HuH-7 (cell line): ENCODE results near the gene CAV1.
"Not testable (repeated sequence)": the region's sequence is repeated elsewhere in the genome, so short reads cannot be mapped to it uniquely, and the experiment has no call there.

Experiments
- DNase-seq: peaks from one replicate; pipeline ENCODE4 v3.0.0; 2011; ENCODE audit warnings: low spot score

Gene CAV1, protein sequence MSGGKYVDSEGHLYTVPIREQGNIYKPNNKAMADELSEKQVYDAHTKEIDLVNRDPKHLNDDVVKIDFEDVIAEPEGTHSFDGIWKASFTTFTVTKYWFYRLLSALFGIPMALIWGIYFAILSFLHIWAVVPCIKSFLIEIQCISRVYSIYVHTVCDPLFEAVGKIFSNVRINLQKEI

DNA sequence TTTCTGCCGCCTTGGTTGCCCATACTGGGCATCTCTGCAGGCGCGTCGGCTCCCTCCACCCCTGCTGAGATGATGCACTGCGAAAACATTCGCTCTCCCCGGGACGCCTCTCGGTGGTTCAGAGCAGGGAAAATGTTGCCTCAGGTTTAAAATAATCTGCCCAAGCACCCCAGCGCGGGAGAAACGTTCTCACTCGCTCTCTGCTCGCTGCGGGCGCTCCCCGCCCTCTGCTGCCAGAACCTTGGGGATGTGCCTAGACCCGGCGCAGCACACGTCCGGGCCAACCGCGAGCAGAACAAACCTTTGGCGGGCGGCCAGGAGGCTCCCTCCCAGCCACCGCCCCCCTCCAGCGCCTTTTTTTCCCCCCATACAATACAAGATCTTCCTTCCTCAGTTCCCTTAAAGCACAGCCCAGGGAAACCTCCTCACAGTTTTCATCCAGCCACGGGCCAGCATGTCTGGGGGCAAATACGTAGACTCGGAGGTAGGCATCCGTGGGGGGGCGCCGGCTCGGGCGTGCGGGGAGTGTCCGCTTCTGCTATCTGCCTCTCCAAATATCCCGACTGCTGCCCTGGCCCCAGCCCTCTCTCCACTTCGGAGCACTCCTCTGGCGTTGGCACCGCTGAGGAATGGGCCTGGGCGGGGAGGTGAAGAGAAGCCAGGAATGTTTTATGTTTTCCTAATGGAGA lies at the start of gene CAV1:
Gene CAV1 (plus strand): TSS at position 428 of the 689 bp plus-strand sequence. CDS start 27 bp downstream, at position 455.
- DNase-seq, result peak; percentile 66

DNA sequence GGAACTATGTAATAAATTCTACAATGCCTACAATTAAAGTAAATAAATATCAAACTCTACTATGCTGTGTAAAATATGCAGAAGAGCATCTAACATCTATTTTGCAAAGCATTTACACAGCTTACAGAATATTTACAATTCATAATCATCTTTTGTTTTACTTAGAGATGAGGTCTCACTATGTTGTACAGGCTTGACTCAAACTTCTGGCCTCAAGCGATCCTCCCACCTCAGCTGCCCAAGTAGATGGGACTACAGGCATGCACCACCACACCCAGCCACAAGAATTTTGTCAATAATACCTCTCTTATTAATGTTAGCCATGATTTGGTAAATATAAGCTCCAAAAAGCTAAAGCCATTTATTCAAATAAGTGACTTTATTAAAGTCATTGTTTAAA lies 47.2 kb upstream of the CAV1 start:
- DNase-seq, result no peak

DNA sequence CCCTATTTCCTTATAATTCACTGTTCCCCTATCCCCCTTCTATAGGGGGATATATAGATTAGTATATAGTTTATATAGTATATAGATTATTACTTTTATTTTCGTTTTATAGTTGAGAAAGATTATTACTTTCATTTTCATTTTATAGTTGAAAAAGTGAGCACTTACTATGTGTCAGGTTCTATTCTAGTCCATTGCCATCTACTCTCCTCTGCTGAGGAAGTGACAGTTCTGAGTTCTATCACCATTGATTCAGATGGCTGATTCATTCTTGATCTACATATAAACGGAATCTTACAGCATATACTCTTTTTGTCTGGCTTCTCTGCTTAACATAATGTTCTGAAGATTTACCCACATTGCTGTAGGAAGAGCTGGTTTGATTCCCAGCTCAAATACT lies 46.0 kb upstream of the CAV1 start:
- no peak for DNase-seq

DNA sequence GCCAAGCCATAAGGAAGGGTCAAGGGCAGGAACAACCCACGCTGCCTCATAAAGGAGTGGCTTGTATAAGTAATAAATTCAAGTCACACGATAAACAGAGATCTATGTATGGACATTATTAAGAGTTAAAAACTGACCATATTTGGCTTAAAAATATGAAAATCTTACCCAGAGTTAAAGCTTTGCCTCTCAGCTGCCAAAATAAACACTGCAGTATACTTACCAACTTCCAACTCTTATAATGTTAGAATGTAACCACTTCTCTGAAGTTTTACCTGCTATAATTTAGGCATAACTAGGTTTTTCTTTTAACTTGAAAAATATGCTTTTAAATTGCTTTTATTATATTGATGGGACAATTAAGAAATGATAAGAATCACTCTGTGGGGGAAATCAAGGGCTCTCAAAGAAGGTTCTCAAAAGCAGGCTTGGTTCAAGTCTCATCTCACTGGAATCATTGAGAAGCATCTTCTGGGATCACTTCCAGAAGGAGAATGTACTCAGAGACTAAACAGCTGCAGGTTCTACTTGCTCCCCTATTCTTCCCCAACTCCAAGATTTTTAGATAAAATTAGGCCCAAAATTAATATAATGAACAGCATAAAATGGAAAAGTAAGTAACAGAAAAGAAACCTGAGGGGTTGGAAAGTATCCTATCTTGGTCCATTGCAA lies 41.4 kb upstream of the CAV1 start:
- DNase-seq, result no peak

DNA sequence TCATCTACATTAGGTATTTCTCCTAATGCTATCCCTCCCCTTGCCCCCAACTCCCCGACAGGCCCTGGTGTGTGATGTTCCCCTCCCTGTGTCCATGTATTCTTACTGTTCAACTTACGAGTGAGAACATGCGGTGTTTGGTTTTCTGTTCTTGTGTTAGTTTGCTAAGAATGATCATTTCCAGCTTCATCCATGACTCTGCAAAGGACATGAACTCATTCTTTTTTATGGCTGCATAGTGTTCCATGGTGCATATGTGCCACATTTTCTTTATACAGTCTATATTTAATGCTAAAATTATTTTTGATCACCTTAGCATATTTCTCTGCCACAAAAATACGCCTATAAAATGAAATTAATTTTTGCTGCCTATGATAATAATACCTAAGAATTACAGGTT lies 40.4 kb upstream of the CAV1 start:
- not testable (repeated sequence) for DNase-seq

DNA sequence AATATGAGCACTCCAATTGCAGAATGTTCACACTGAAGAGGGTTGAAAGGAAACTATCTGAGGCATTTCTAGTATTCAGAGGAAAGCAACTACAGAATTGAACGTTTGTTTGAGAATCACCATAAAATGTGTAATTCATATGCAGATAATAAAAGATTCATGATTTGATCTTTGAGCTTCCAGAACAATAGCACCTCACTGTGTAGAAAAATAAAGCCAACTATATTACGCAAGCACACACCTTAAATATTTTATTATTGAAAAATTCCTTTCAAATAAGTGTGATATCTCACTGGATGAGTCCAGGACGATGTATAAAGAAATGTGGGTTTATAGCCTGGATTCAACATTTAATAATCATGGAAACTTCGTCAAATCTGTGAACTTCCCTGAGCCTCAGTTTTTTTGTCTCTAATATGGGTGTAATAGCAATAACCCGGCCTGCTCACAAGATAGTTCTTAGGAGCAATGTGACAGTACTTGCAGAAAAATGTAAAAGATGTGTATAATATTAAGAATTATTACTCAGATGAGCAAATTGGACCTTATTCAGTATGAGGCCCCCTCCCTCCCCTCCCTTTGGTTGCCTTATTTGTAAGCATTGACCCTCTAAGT lies 36.8 kb upstream of the CAV1 start:
- no peak for DNase-seq

DNA sequence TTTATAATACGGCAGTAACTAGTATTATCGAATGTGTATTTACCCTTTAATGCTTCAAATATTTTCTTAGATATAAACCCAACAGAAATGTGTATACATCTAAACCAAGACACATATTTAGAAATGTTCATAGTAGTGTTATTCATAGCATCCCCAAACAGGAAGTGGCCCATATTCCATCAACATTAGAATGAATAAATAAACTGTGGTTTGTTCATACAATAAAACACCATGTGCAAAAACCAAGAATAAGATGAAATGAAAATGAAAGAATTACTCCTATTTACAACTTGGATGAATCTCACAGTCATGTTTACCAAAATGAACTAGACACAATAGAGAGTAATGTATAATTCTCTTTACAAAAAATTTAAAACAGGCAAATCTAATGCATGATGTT lies 34.5 kb upstream of the CAV1 start:
- no peak for DNase-seq

DNA sequence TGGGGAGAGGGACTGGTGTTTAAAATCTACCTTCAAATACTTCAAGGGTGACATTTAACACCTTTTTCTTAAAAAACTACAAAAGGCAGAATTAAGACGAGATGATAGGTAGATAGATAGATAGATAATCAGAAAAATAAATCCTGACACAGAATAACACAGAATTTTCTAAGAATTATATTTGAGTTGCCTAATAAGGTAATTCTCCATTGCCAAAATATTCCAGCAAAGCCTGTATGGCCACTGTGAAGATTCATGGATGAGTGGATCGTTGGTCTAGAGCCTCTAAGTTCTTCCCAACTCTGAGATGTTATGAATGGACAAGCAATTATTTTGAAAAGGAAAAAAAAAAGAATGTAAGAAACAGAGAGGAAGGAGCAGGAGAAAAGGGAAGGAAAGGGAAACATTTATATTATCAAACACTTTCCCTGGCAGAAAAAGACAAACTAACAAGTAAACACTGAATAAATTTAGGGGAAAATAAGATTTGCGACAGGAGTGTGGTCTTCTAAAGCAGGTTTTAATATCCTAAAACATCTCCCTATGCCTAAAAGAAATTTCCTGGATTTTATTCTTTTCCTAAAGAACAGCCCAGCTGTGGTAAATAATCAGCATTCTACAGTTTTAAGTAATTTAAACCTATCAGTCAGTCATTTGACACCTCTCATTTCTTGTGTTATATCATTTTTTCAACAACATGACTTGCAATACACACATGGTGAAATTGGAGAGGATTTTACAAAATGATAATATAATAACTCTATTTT lies 32.8 kb upstream of the CAV1 start:
- no peak for DNase-seq

DNA sequence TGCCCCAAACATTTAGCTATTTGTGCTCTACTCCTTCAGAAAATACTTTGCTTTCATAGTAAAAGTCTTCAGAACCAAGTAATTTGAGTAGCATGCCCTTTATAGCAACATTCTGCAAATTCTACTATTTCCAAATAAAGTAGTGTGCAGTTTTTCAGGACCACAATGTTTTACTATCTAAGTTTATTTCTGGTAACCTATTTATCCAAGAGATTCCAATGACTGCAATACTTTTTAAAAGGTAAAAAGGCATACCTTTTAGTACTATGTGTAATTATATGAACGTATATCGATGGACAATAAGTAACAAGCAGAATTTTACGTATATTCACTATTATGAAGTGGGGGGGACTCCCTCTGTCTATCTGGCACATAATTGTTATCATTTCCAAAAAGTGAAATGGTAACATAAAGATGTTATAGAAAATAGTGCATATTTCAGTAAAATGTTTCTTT lies 32.2 kb upstream of the CAV1 start:
- DNase-seq, result no peak

DNA sequence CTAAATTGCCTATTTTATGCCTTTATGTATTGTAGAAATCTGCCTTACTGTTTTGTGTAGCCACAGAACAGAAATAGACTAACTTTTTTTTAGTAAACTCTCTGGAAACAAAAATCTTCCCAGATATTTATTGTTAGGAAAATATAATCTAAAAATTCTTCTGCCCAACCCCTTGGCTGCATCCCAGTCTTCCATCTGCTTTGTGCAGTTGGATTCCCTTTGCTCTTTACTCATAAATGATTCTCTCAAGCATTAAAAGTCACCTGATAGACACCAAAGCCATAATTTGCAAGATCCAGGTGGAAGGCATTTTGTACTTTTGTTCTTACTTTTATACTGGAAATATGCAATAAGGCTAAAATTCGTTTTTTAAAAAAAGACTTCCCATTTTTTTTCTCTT lies 31.4 kb upstream of the CAV1 start:
- no peak for DNase-seq

DNA sequence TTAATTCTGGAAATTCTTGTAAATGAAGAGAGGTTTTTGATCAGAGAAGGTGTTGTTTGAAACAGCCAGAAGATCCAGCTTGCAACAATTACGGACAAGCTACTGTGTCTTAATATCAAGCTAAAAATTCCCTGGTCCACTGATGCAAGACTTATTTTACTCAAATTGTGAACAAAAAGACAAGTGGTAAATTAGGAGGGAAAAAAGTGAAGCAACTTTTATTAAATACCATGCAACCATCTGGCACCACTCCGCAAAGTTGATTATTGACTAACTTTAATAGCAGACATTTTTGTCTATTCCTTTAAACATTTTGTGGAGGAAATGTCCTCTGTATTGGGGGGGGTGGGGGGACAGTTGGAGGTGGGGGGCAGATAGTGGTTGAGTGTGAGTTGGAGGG lies 30.4 kb upstream of the CAV1 start:
- DNase-seq, result no peak

DNA sequence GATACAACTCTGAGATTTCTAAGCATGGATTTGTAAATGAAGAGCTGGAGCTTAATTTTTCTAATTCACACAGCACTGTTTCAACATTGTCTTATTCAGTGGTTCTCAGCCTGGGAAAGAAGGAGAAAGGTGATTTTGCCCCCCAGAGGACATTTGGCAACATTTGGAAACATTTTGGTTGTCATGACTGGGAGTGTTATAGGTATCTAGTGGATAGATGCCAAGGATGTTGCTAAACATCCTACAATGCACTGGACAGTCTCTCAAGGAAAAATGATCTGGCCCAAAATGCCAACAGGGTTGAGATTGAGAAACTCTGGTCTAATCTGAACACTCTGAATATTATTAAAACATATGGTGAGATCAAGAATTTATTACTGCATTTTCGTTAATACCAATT lies 29.1 kb upstream of the CAV1 start:
- no peak for DNase-seq

DNA sequence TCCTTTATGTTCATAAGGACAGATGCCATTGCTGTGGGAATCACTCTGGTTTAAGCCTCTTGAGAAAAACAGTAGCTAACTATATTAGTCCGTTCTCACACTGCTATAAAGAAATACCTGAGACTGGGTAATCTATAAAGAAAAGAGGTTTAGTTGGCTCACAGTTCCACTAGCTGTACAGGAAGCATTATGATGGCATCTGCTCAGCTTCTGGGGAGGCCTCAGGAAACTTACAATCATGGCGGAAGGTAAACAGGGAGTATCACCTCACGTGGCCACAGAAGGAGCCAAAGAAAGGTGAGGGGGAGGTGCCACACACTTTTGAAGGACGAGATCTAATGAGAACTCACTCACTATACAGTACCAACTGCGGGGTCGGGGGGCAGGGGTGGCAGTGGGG lies 28.2 kb upstream of the CAV1 start:
- no peak for DNase-seq

DNA sequence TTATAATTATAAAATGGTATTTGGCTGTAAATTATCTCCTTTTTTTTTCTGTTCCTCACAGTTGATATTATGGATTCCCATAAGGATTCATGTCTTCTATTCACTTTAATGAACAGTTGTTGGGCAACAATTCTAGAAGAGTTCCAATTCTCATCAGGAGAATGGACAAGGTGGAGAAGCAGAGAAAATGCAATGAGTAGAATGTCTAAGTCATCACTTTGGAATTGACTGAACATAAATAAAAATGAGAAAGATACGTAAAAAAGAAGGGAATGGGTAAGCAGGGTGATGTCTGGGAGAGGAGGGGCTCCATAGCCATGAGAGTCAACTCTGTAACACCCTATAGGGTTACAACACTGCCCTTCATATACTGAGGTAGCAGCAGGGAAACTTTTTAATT lies 27.1 kb upstream of the CAV1 start:
- DNase-seq, result no peak

DNA sequence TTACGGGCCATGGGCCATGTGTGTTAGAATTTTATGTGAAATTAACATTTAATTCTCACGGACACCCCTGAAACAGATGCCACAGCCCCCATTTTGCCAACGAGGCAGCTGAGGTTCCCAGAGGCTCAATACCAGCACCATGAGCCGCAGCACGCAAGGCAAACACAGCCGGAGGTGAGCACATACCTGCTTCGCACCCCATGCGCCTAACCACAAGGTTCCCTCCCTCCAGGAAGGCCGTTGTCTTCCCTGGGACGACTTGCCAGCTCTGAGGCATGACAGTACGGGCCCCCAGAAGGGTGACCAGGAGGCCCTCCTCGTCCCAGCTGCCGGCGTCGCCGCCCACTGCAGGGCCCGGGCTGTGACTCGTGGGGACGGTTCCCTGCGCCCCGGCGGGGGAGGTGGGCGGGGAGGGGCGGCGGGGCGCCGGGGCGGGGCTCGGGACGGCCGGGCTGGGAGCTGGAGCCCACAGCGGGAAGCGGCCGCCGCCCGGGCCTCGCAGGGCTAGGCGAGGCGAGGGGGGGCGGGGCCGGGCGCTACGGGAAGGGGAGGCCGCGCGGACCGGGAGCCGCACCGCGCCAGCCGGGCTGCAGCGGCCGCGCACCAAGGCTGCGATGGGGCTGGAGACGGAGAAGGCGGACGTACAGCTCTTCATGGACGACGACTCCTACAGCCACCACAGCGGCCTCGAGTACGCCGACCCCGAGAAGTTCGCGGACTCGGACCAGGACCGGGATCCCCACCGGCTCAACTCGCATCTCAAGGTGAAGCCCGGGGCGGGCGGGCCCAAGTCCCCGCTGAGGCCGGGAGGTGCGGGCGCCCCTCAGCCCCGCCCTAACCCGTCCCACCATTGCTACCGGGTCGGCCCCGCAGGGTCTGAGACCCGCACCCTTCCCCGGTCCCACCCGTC lies 25.4 kb upstream of the CAV1 start, which contains the start of gene CAV2:
Gene CAV2 (plus strand): TSS at position 571 of the 910 bp plus-strand sequence. CDS start 44 bp downstream, at position 615.
- DNase-seq, result peak; percentile 61

DNA sequence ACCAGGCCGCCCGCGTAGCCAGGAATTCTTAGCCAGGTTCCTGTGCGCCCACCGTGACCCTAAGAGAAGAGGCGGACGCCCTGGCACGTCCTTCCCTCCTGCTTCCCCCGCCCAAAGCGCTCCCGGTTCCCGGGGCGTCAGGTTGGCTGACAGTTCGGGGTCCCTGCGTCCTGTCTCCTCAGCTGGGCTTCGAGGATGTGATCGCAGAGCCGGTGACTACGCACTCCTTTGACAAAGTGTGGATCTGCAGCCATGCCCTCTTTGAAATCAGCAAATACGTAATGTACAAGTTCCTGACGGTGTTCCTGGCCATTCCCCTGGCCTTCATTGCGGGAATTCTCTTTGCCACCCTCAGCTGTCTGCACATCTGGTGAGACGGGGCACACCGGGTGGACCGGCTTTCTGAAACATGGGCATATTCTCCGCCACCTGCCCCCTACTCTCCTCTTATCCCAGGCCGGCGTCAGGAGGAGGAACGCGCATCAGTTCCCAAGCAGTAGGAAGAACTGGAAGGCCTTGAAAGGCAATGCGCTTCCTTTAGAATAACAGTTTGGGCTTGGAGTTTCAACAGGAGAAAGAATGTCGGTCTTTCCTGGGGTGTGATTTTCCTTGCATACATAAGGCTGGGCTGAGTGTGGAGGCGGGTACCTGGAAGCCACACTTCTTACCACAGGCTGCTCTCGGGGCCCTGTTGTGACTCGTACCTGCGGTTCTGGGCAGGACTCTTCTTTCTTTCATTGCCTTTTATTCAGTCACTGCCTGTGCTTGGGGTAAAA lies 24.6 kb upstream of the CAV1 start:
- peak; percentile 26 for DNase-seq

DNA sequence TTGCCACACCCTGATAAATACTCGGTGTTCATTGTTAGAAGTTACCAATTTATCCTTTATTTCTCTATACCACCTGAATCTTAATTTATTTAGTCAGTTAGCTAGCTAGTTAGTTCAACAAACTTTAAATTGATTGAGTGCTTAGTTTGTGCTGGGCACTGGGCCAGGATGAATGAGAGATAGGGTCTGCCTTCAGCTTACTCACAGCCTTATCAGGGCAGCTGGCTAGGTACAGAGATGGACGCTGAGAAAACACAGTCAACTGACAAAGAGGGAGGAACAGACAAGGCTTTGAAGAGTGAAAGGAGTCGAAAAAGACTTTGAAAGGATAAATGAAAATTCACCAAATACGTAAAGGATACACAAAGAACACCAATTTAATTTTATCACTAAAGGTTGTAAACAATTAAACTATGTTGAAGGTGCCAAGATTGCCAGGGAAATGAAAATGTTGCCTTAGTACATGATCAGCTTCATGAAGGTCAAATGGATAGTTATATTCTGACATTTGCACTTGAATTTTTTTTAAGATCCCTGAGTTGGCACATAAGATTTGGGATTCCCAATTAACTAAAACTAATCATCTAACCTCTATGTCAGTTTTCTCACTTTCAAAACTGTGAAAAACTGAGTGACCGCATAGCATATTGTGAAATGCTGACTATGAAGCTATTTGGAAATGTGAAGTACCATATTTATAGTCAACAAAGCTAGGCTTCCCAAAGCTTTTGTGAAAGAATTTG lies 23.2 kb upstream of the CAV1 start:
- peak; percentile 42 for DNase-seq

DNA sequence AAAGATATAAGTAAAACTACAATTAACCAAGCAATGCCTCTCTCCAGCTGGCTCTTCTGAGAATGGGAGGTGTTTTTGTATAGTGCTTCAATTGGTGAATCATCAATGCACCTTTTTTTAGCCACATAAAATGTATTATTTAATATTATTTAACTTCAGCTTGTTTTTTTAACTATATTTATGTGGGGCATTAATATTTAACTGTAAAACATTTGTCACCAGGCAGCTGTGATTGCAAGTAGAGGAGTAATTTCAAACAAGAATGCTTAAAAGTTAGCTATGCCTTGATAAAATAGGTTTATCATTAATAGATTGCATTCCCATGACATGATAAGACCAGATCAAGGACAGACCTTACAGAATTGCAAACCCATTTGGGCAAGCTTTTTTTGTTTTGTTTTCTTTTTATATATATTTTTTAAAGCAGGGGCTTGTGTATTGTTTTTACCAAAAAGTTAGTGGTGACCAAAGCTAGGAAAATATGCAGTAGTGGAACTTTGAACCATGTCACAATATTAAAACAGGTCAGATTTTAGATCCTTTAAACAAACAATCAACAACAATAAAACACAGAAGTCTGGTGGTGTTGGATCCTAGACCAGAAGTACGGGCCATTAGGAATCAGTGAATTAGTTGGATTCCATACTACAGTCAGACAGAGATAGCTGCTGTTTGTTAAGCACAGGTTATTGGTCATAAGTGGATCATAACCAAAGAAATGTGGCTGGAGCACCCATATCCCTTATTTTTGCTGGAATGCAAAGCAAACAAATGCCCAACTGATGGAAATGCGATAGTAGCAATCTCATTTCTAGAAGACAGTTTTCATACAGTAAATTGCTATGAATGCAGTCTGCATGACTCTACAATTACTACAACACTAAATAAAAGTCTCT lies 22.4 kb upstream of the CAV1 start:
- no peak for DNase-seq
